GM12878 (cell line): ENCODE results near the gene TMTC3. TPM values are rescaled to one million over a fixed set of nuclear protein-coding genes. Genes with fewer than 3 reads are reported as not detected.

Source experiments
- ATAC-seq: fragments of 200-7000 bp; cut with Tn5 transposase; 3 replicates; pipeline ENCODE4 v1.9.1; 2020; ENCODE audit warnings: mild to moderate bottlenecking, moderate library complexity
- BruUV-seq: library from RNA; stranded (reverse); fragments of 400-500 nt; replicated peaks from 2 replicates; lab custom pipeline; 2021; lab: Mats Ljungman, UMichigan
- CTCF ChIA-PET: fragments of 300-600 bp; sonication (Branson Sonifier 250); formaldehyde crosslinking; extraction: SDS; loops from one replicate; lab custom pipeline; 2021; ENCODE audit warnings: inconsistent platforms; lab: Yijun Ruan, JAX
- POLR2A ChIA-PET: fragments of 350-600 bp; formaldehyde crosslinking; extraction: SDS; loops from one replicate; lab custom pipeline; 2021; ENCODE audit warnings: inconsistent platforms; lab: Charles Lee
- RAD21 ChIA-PET: fragments of 300-600 bp; sonication (Branson Sonifier 250); formaldehyde crosslinking; loops from one replicate; lab custom pipeline; 2023; ENCODE audit warnings: antibody characterized with exemption; ENCODE audit not compliant: unreplicated experiment; lab: Charles Lee
- SMC1A ChIA-PET: fragments of 300-600 bp; sonication (Branson Sonifier 250); formaldehyde crosslinking; loops from one replicate; lab custom pipeline; 2023; ENCODE audit not compliant: unreplicated experiment, uncharacterized antibody; lab: Charles Lee
- DNase-seq: peaks from one replicate; pipeline ENCODE4 v3.0.0-alpha.2; 2011; ENCODE audit warnings: low read depth, low spot score
- FAIRE-seq: peaks from 3 replicates; lab custom pipeline; 2011; peaks lifted over from hg19 to GRCh38; lab: Jason Lieb, UNC
- H2AFZ ChIP-seq: 2 replicates; pipeline ENCODE4 v1.6.0; 2011; ENCODE audit warnings: low read depth, low read length, control low read depth; ENCODE audit not compliant: control insufficient read depth
- H3K27ac ChIP-seq: 2 replicates; pipeline ENCODE4 v1.5.1; 2011; ENCODE audit warnings: control low read depth; ENCODE audit not compliant: control insufficient read depth, insufficient read depth
- H3K27me3 ChIP-seq, 2 experiments: replicated peaks in 1 of 2; 2 replicates each; pipeline versions ENCODE4 v1.6.0 to v1.6.1; 2011; ENCODE audit warnings: low read length in 1 of 2; ENCODE audit not compliant: control insufficient read depth in 2 of 2, insufficient read depth in 2 of 2
- H3K36me3 ChIP-seq, 2 experiments: 2 replicates each; pipeline ENCODE4 v1.5.1; 2011; ENCODE audit warnings: low read length in 1 of 2; ENCODE audit not compliant: control insufficient read depth in 2 of 2, insufficient read depth in 2 of 2
- H3K4me1 ChIP-seq: 2 replicates; pipeline ENCODE4 v1.6.1; 2011; ENCODE audit warnings: mild to moderate bottlenecking, low read length, moderate library complexity, mixed read lengths; ENCODE audit not compliant: control insufficient read depth, insufficient read depth
- H3K4me2 ChIP-seq: 2 replicates; pipeline ENCODE4 v1.6.0; 2011; ENCODE audit warnings: control low read depth; ENCODE audit not compliant: control insufficient read depth, insufficient read depth
- H3K4me3 ChIP-seq: fragments of 200-600 bp; sonication (generic); 2 replicates; pipeline ENCODE4 v1.5.1; 2016
- H3K79me2 ChIP-seq: 2 replicates; pipeline ENCODE4 v1.6.0; 2011; ENCODE audit warnings: low read length; ENCODE audit not compliant: control insufficient read depth, insufficient read depth
- H3K9ac ChIP-seq: 2 replicates; pipeline ENCODE4 v1.8.0; 2011; ENCODE audit warnings: low read length, control low read depth, mixed read lengths; ENCODE audit not compliant: control insufficient read depth, insufficient read depth
- H3K9me3 ChIP-seq: replicated peaks from 3 replicates; pipeline ENCODE4 v1.5.1; 2011; ENCODE audit warnings: mild to moderate bottlenecking, low read length; ENCODE audit not compliant: control insufficient read depth, insufficient read depth
- H4K20me1 ChIP-seq: 2 replicates; pipeline ENCODE4 v1.6.0; 2011; ENCODE audit not compliant: control insufficient read depth, insufficient read depth
- BACH1 ChIP-seq: fragments of 450-650 bp; IDR thresholded peaks from 2 replicates; pipeline ENCODE4 v1.6.1; 2017; ENCODE audit warnings: mild to moderate bottlenecking, borderline replicate concordance
- REST ChIP-seq: IDR thresholded peaks from 2 replicates; pipeline ENCODE4 v1.6.1; 2012; ENCODE audit warnings: mild to moderate bottlenecking, low read depth, low read length
- STAT1 ChIP-seq: fragments of 450-650 bp; conservative IDR thresholded peaks from 2 replicates; pipeline ENCODE4 v1.6.1; 2014; ENCODE audit warnings: antibody characterized with exemption, mild to moderate bottlenecking
- ZNF24 ChIP-seq: fragments of 450-650 bp; IDR thresholded peaks from 2 replicates; pipeline ENCODE4 v1.6.1; 2017; ENCODE audit warnings: antibody characterized with exemption, mild to moderate bottlenecking
- WGBS: methylation state at CpG from one replicate; pipeline ENCODE4 v1.1.6; 2016; ENCODE audit warnings: low lambda C conversion rate; ENCODE audit not compliant: insufficient replicate concordance, insufficient coverage; ENCODE audit errors: missing lambda C conversion rate; 5-methylcytosine and 5-hydroxymethylcytosine counted together
- in situ Hi-C: fragments of 300-500 bp; cut with MboI; formaldehyde crosslinking; loops from 9 replicates; pipeline ENCODE4 v1.14.3; 2018; ENCODE audit warnings: mixed read lengths
- intact Hi-C: fragments of 100-400 bp; cut with micrococcal nuclease; formaldehyde crosslinking; loops from one replicate; pipeline ENCODE4 v1.14.2; 2022; ENCODE audit not compliant: unreplicated experiment
- polyA plus RNA-seq, 11 experiments: library from polyadenylated mRNA; depleted of rRNA in 4 of 11; unstranded in 6 of 11; stranded (reverse) in 5 of 11; fragments of >200 nt; fragmentation: Nextera tagmentation in 4 of 11; fragmentation: Illumina TruSeq in 1 of 11; extraction: Ambion mirVana in 4 of 11; extraction: Trizol in 1 of 11; gene quantifications; 1 replicate in 1 of 11; 2 replicates in 10 of 11; pipeline versions ENCODE4 v1.2.1 to v1.2.3, GENCODE V29; 2011 to 2016; ENCODE audit warnings: inconsistent platforms in 2 of 11, missing spikeins in 2 of 11, low read depth in 1 of 11
- total RNA-seq, 4 experiments: library from RNA; depleted of rRNA in 3 of 4; stranded (reverse); fragments of >200 nt in 3 of 4; fragmentation: Illumina TruSeq in 1 of 4; extraction: Trizol in 1 of 4; gene quantifications; 2 replicates each; pipeline versions ENCODE4 v1.2.1 to v1.2.3, GENCODE V29; 2013 to 2021

The TMTC3 gene
- total and polyA plus RNA-seq, 10 of the 15 experiments (the other 5 are each of a cell fraction or from before 2014, with no cell fraction given), result 1.4 to 5.7 (median 3.5) TPM

GRCh38 chr12:88122666-88123065 is 19.4 kb upstream of the TMTC3 start:
- in situ Hi-C loops (no loop called here), intact Hi-C loops (no loop called here)
- 26% methylated on average over 4 of the region's 4 CpGs for WGBS
- H3K4me2 ChIP-seq, result no peak overlapping the region
- ChIA-PET POLR2A (no interaction called here), SMC1A (interaction anchor here (0.7 to 2.6 kb wide), 4 partner anchors 11 to 303 kb away, joined by 3 to 8 read pairs (median 3); no protein-coding TSS in a partner anchor)
- H3K27ac ChIP-seq, result no peak overlapping the region
- H4K20me1 ChIP-seq, result no peaks in the 10 kb centered on the region
- H3K79me2 ChIP-seq, result no peaks in the 10 kb centered on the region
- FAIRE-seq, result no peak
- no peak for ATAC-seq
- BruUV-seq, result no TSS peak
- no peak for DNase-seq
- H3K4me1 ChIP-seq, result no peaks in the 10 kb centered on the region
- no peaks in the 10 kb centered on the region for H3K9me3 ChIP-seq
- no peak for TF ChIP-seq STAT1
- TF ChIP-seq REST, result no peak
- no peak for TF ChIP-seq BACH1
- no peak for TF ChIP-seq ZNF24
- TF ChIP-seq, all 136 proteins: peak for 0
- Histone ChIP-seq H3K9ac (no peak overlapping the region), H3K36me3 (peaks cover 0 to 17% of the 10 kb centered on the region in 2 experiments; a peak in 2 of 4 replicates), H3K4me3 (no peak overlapping the region), H2AFZ (no peak overlapping the region), H3K27me3 (no peaks in the 10 kb centered on the region)
- CTCF ChIA-PET, result interaction anchor here (0.7 to 2.9 kb wide), 3 partner anchors 11 to 275 kb away, joined by 3 to 12 read pairs (median 3); no protein-coding TSS in a partner anchor
- RAD21 ChIA-PET, result interaction anchor here (0.9 to 1.0 kb wide), 2 partner anchors 23 to 32 kb away, joined by 3 to 4 read pairs; no protein-coding TSS in a partner anchor
